Glomerular visceral epithelial cell (primary cell): ENCODE measurements around the gene AP1M2.

ENCODE experiments used
- DNase-seq: peaks from one replicate; pipeline ENCODE4 v3.0.0-alpha.2; 2016; ENCODE audit errors: extremely low spot score

The AP1M2 gene

DNA sequence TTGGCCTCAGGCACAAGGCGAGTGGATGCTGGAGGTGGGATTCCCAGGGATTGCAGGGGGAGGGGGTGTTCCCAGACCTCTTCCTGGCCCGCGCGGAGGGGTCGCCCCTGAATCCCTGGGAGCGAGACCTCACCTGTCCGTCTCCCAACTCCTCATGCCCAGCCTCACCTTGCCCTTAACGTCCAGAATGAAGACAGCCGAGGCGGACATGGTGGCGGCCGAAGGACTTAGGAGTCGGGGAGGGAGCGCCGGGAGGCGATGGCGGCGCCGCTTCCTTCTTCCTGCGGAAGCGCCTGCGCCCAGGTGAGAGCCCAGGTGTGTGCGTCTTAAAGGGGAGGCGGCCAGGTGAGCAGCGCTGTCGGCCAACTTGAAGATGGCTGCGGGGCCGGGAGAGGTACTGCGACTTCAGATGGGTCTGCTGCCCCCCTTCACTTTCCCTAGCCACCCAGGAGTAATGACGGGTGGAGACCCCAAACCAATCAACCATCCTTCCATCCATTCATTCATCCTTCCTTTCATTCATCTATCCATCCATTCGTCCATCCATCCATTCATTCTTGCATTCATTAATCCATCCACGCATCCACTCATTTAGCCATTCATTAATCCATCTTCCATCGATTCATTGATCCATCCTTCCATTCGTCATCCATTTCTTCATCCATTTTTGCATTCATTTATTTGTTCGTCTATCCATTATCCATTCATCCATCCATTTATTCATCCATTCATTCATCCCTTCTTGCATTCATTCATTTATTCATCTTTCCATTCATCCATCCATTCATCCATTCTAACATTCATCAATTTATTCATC, at the start of gene AP1M2:
TSS of gene AP1M2 (minus strand) at position 291 of the 817 bp plus-strand sequence. CDS start at position 210, 81 bp downstream.
- no peak for DNase-seq

- no peak for DNase-seq
These were observed 49.3 kb upstream of the AP1M2 start for GRCh38 chr19:10636304-10636972.

GRCh38 chr19:10634963-10635362, 47.9 kb upstream of the AP1M2 start:
- DNase-seq: no peak

DNA sequence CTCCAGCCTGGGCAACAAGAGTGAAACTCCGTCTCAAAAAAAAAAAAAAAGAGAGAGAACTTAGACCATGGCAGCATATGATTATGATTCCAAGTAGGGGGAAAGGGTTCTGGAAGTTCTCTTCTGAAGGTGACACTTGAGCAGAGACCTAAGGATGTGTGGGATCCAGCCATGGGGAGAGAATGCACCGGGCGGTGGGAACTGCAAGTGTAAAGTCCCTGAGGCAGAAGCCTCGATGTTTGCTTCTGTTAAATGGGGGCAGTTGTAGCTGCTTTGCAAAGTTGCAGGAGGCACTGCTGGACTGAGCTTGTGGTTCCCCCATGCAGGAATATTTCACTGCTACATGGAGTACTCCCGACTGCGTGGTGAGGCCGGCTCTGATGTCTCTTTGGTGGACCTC, 47.3 kb upstream of the AP1M2 start:
- no peak for DNase-seq

DNA sequence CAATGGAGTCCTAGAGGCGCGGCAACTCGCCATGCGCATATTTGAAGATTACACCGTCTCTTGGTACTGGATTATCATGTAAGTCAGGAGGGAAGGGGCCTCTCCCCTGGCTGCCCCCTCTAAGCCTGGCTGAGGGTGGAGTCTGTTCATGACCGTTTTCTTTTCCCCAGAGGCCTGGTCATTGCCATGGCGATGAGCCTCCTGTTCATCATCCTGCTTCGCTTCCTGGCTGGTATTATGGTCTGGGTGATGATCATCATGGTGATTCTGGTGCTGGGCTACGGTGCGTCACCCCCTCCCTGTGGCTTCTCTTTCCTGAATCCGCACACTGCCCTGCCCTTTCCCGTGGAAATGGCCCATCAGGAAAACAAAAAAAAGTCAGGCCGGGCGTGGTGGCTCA, 44.8 kb upstream of the AP1M2 start:
- no peak for DNase-seq

DNA sequence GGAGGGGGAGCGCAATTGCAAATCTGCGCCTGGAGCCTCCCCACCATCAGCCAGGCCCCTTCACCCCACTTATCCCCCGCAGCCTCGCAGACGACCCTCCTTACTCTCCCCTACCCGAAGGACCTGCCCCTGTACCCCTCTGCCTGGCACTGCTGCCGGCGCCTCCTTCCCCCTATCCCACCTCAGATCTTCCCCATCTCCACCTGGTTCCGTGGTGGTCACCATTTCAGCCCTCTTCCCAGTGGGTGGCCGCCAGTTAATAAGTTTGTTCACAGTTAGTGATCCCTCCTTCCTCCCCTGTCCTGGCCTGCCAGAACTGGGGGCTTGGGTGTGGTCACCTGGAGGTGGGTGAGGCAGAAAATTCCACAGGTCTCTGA, 38.6 kb upstream of the AP1M2 start:
- no peak for DNase-seq

DNA sequence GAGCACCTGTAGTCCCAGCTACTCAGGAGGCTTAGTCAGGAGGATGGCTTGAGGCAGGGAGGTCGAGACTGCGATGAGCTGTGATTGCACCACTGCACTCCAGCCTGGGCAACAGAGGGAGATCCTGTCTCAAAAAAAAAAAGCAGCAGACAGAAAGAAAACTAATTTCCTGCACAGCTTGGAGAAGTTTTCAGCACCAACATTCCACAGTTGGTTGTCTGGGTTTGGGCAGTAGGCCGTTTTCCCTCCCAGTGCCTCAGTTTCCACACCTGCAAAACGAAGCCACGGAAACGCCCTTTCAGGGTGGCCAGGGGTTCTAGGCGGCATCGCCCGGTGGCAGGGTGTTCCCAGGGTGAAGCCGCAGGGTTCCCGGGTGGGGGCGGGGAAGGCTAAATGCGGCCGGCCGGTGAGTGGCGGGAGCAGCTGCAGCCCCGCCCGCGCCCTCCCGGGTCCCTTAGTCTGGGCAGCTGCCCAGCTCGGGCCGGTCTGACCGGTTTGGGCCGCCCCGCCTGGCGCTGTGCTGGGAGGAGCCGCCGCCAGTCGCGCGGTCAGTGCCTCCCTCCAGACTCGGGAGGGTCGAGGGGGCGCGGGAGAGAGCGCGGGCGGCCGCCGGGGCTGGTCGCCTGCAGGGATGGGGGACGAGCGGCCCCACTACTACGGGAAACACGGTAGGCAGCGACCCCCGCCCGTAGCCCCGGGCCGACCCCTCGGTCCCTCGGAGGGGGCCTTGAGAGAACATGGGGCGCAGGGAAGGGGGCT, 38.1 kb upstream of the AP1M2 start, which contains the start of gene SLC44A2:
TSS of gene SLC44A2 (plus strand) at position 551 of the 759 bp plus-strand sequence. CDS start at position 632, 81 bp downstream.
- DNase-seq: peak; percentile 76

- DNase-seq: no peak
These were observed 37.5 kb upstream of the AP1M2 start for GRCh38 chr19:10624585-10624984.

DNA sequence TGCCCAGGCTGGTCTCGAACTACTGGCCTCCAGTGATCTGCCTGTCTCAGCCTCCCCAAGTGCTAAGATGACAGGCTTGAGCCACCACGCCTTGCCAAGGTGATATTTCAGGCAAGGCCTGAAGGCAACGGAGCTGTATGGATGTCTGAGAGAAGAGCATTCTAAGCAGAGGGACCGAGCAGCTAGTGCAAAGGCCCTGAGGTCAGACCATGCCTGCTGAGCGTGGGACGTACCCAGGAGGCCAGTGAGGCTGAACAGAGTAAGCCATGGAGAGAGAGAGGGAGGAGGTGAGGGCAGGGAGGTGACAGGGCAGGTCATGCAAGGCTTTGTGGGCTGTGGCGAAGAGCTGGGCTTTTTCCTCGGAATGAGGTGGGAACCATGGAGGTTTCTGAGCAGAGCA, 34.9 kb upstream of the AP1M2 start:
- DNase-seq: no peak

DNA sequence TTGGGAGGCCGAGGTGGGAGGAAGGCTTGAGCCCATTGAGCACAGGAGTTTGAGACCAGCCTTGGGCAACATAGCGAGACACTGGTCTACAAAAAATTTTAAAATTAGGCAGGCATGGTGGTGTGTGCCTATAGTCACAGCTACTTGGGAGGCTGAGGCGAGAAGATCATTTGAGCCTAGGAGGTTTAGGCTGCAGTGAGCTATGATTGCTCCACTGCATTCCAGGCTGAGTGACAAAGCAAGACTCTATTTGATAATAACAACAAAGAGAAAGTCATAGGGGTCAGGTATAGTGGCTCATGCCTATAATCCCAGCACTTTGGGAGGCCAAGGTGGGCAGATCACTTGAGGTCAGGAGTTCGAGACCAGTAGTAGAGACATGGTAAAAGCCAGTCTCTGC, 33.7 kb upstream of the AP1M2 start:
- DNase-seq: no peak

- DNase-seq: no peak
These were observed 31.7 kb upstream of the AP1M2 start for GRCh38 chr19:10618846-10619245.

- DNase-seq: peak; percentile 44
These were observed 30.5 kb upstream of the AP1M2 start for GRCh38 chr19:10617409-10618121.

GRCh38 chr19:10615429-10616023, 28.4 kb upstream of the AP1M2 start:
- no peak for DNase-seq

GRCh38 chr19:10612499-10613119, 25.5 kb upstream of the AP1M2 start:
- DNase-seq: no peak

DNA sequence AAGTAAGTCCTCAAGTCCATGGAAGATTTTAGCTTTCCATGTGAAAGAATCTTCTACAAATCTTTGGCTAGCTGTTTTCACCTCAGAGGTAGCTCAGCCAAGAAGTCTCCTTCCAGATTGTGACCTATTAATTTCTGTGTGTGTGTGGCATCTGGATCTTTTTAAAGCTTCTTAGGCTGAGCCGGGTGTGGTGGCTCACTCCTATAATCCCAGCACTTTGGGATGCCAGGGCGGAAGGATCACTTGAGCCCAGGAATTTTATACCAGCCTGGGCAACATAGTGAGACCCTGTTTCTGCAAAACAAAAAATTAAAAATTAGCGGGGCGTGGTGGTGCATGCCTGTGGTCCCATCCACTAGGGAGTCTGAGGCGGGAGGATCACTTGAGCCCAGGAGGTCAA, 24.8 kb upstream of the AP1M2 start:
- no peak for DNase-seq

DNA sequence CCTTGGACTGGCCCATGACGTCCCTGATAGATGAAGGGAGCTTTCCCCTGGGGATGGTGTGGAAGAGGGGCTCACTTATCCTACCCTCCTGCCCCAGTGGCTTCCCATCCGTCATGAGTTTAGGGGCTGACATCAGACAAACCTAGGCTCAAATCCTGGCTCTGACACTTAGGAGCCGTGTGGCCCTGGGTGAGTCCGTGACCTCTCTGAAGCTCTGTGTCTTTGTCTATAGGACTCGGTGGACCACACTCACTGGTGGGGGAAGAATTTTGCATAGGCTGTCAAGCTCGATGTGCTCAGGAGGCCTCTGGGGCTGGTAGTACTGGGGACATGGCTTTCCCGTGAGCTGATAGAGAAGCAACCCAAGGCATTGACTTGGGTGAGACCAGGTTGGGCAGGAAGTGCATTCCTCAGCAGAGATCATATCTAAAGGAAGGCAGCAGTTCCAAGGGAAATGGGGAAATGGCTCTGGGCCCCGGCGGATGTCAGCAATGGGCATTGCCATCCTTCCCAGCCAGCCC, 17.4 kb upstream of the AP1M2 start:
- DNase-seq: no peak

DNA sequence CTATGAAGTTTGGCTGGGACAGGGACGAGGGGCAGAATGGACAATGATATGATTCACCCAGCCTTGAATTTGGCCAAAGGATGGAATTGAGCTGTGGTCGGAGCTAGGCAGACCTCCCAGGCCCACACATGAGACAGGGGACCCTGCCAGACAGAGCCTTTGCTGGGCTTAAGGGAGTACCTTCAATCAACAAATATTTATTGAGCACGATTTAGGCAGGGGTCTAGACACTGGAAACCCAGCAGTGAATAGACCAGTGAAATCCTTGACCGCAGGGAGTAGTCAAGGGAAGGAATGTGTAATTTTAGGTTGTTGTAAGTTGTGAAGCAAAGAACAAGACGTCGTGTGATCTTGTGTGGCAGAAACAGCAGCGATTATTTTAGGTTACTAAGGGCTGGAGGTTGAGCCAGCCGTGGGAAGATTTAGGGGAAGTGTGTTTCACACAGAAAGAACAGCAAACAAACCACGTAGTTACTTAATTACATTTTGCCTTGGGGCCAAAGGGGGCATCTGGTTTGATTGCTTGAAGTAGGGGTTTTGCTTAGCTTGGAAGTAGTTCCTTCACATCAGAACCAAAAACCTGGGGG, 16.9 kb upstream of the AP1M2 start:
- DNase-seq: no peak

DNA sequence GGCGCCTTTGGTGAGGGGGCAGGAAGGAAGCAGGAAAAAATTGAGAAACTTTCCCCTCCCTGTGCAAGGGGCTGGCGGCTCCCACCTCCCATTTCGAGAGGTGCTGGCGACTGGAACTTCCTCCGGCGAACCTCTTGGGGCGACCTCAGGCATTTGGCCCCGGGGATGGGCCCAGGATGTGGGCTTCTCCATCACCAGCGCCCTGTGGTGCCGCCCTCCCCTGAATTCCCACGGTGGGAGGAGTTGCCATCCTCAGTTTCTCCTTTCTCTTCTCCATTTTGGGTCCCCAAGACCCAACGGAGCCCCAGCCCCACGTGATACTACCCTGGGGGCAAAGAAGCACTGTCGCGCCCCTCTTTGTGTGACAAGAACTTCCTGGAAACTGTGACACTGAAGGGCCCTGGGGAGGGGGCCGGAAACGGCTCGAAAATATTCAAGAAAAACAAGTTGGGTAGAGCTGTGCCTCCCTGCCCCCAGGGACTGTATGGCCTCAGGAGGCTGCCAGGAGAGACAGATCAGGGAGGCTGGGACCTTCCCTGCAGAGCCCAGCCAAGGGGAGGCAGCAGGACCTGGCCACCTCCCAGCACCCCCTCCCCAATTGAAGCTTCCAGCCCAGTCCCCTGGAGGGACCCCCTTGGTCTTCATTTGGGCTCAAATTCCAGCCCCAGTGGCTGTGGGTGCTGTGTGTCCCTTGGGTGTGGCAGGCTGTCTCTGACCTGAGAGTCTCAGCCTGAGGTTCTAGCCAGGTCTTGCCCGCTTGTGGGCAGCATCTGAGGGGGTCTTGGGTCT, 16.2 kb upstream of the AP1M2 start:
- no peak for DNase-seq

DNA sequence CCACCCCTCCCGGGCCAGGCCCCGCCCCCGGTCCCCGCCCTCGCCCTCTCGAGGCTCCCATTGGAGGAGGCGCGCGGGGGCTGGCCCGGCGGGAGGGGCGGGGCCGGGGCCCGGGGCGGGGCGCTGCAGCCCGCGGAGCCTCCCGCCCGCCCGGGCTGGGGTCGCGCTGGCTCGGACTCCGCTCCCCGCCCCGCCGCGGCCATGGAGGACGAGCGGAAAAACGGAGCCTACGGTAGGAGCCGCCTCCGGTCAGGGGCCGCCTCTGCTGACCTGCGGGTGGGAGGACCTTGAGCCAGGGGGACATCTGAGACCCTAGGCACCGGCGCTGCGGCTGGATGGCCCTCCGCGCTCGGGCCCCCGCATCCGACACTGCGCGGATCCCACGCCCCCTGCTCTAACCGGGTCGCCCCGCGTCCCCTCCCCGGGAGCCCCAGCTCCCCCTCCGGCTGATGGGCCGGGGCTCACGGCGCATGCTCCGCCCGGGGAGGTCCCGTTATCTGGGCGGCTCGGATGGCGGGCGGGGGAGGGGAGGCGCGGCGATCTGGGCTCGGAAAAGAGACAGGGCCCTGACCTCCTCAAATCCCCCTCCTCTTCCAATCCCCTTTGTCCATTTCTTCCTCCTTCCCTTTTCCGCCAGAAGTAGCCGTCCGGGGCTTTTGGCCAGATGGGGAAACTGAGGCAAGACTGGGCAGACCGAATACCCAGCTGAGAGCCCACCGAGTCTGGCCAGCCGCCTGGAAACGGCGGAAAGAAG, 15.4 kb upstream of the AP1M2 start:
- DNase-seq: peak; percentile 81
